Diencephalon (tissue), 1 donor: Measurements from ENCODE around the gene PTGDR. TPM values are rescaled to one million over a fixed set of nuclear protein-coding genes. Genes with fewer than 3 reads are reported as not detected.

Source experiments
- total RNA-seq: library from RNA; depleted of rRNA; stranded (reverse); fragments of >200 nt; gene quantifications from one replicate; pipeline ENCODE4 v1.2.3, GENCODE V29; 2014

Gene PTGDR
- 0.23 TPM for total RNA-seq

GRCh38 chr14:52267501-52268278, at the start of gene PTGDR:
TSS of gene PTGDR (plus strand) at chr14:52267698. CDS start at chr14:52267815, 117 bp downstream.

GRCh38 chr14:52313903-52314594, 46.6 kb downstream of the PTGDR start, which contains the start of gene PTGER2:
TSS of gene PTGER2 (plus strand) at chr14:52314312. CDS start at chr14:52314549, 237 bp downstream.

Other genes with a start within 250 kb of the PTGDR start
- gene NID2, start 198.6 kb upstream of the PTGDR start, total RNA-seq = 13.6 TPM
- 0.46 TPM for gene PTGER2, start 46.6 kb downstream of the PTGDR start, total RNA-seq